Astrocyte (in vitro differentiated cells and primary cell): ENCODE measurements around the gene SLC7A10.

Source experiments
- CTCF ChIP-seq: IDR thresholded peaks from 2 replicates; pipeline ENCODE4 v1.5.1; 2011; ENCODE audit warnings: low read depth, mild to moderate bottlenecking, inconsistent platforms, low read length, moderate library complexity; ENCODE audit not compliant: insufficient read depth
- EZH2 ChIP-seq: IDR thresholded peaks from 2 replicates; pipeline ENCODE4 v1.6.1; 2012; ENCODE audit warnings: mild to moderate bottlenecking, low read length, inconsistent platforms; ENCODE audit not compliant: insufficient read depth

GRCh38 chr19:33248954-33249613, 23.4 kb upstream of the SLC7A10 start:
- TF ChIP-seq EZH2: no peak
- TF ChIP-seq CTCF: no peak
